Neural cell (in vitro differentiated cells): Measurements from ENCODE around the gene TMEM131. TPM values are rescaled to one million over a fixed set of nuclear protein-coding genes. Genes with fewer than 3 reads are reported as not detected.

ENCODE experiments used
- H2AFZ ChIP-seq: fragments of 200-600, 300-800 bp; sonication (generic), shearing (Covaris generic); 2 replicates; pipeline ENCODE4 v1.6.0; 2014; ENCODE audit warnings: low read depth, mild to moderate bottlenecking, antibody characterized with exemption, low read length, moderate library complexity
- H3F3A ChIP-seq: fragments of 200-600 bp; shearing (Covaris generic); 2 replicates; pipeline ENCODE4 v1.6.1; 2016; ENCODE audit warnings: mild to moderate bottlenecking, moderate library complexity, mixed read lengths, antibody characterized with exemption, low read length; ENCODE audit not compliant: insufficient read depth, poor library complexity, severe bottlenecking
- H3K27ac ChIP-seq: fragments of 200-600, 300-800 bp; sonication (generic), shearing (Covaris generic); 2 replicates; pipeline ENCODE4 v1.5.1; 2014; ENCODE audit warnings: mild to moderate bottlenecking, low read length, moderate library complexity
- H3K27me3 ChIP-seq: fragments of 300-800, 200-600 bp; sonication (generic), shearing (Covaris generic); 2 replicates; pipeline ENCODE4 v1.6.0; 2014; ENCODE audit warnings: mild to moderate bottlenecking, low read depth, low read length, moderate library complexity; ENCODE audit not compliant: insufficient read depth
- H3K36me3 ChIP-seq: fragments of 300-800, 200-600 bp; sonication (generic), shearing (Covaris generic); 2 replicates; pipeline ENCODE4 v1.5.1; 2014; ENCODE audit warnings: mild to moderate bottlenecking, antibody characterized with exemption, low read length, moderate library complexity; ENCODE audit not compliant: insufficient read depth
- H3K4me2 ChIP-seq: fragments of 300-800, 200-600 bp; sonication (generic), shearing (Covaris generic); 2 replicates; pipeline ENCODE4 v1.6.0; 2014; ENCODE audit warnings: mild to moderate bottlenecking, low read length
- H3K4me3 ChIP-seq: fragments of 300-800, 200-600 bp; sonication (generic), shearing (Covaris generic); 2 replicates; pipeline ENCODE4 v1.5.1; 2014; ENCODE audit warnings: mild to moderate bottlenecking, low read length, moderate library complexity
- H3K79me2 ChIP-seq: fragments of 200-600 bp; shearing (Covaris generic); replicated peaks from 2 replicates; pipeline ENCODE4 v1.6.0; 2014; ENCODE audit warnings: mild to moderate bottlenecking, low read length, moderate library complexity; ENCODE audit not compliant: insufficient read depth
- H3K9ac ChIP-seq: fragments of 300-800, 200-600 bp; sonication (generic), shearing (Covaris generic); 2 replicates; pipeline ENCODE4 v1.6.1; 2016; ENCODE audit warnings: mild to moderate bottlenecking, low read length, mixed read lengths
- H3K9me2 ChIP-seq: fragments of 200-600 bp; shearing (Covaris generic); 2 replicates; pipeline ENCODE4 v1.6.1; 2016; ENCODE audit warnings: mild to moderate bottlenecking, low read length, mixed read lengths; ENCODE audit not compliant: insufficient read depth
- H3K9me3 ChIP-seq: fragments of 200-600, 300-800 bp; sonication (generic), shearing (Covaris generic); 2 replicates; pipeline ENCODE4 v1.6.1; 2016; ENCODE audit warnings: mild to moderate bottlenecking, mixed run types, low read length, moderate library complexity, mixed read lengths
- H4K20me1 ChIP-seq: fragments of 200-600 bp; shearing (Covaris generic); 2 replicates; pipeline ENCODE4 v1.6.1; 2016; ENCODE audit warnings: mild to moderate bottlenecking, mixed run types; ENCODE audit not compliant: insufficient read depth
- EP300 ChIP-seq: fragments of 450-650 bp; conservative IDR thresholded peaks from 2 replicates; pipeline ENCODE4 v1.6.1; 2014; ENCODE audit warnings: antibody characterized with exemption, mild to moderate bottlenecking, moderate library complexity; ENCODE audit not compliant: poor library complexity, severe bottlenecking
- EZH2 ChIP-seq: fragments of 200-600, 300-800 bp; shearing (Covaris generic), sonication (generic); IDR thresholded peaks from 2 replicates; pipeline ENCODE4 v1.6.1; 2014; ENCODE audit warnings: antibody characterized with exemption, low read length, borderline replicate concordance, mild to moderate bottlenecking; ENCODE audit not compliant: insufficient read depth, poor library complexity, severe bottlenecking
- MXI1 ChIP-seq: fragments of 450-650 bp; conservative IDR thresholded peaks from 2 replicates; pipeline ENCODE4 v1.6.1; 2014; ENCODE audit warnings: antibody characterized with exemption, mild to moderate bottlenecking; ENCODE audit not compliant: poor library complexity, severe bottlenecking
- POLR2AphosphoS5 ChIP-seq: IDR thresholded peaks from 2 replicates; pipeline ENCODE4 v1.6.1; 2012
- RAD21 ChIP-seq: fragments of 450-650 bp; conservative IDR thresholded peaks from 2 replicates; pipeline ENCODE4 v1.6.1; 2014; ENCODE audit warnings: antibody characterized with exemption, mild to moderate bottlenecking, moderate library complexity
- SMC3 ChIP-seq: fragments of 450-650 bp; conservative IDR thresholded peaks from 2 replicates; pipeline ENCODE4 v1.6.1; 2014; ENCODE audit warnings: antibody characterized with exemption, mild to moderate bottlenecking, moderate library complexity; ENCODE audit not compliant: poor library complexity
- TAF1 ChIP-seq: IDR thresholded peaks from 2 replicates; pipeline ENCODE4 v1.6.1; 2012; ENCODE audit warnings: low read depth
- polyA plus RNA-seq: library from polyadenylated mRNA; depleted of rRNA; stranded (reverse); fragments of >200 nt; gene quantifications from 2 replicates; pipeline ENCODE4 v1.2.3, GENCODE V29; 2014
- TF ChIP-seq, protein P1 (sequence below): fragments of 450-650 bp; IDR thresholded peaks from 2 replicates; pipeline ENCODE4 v1.5.1; 2014; ENCODE audit warnings: antibody characterized with exemption, mild to moderate bottlenecking, moderate library complexity; ENCODE audit not compliant: poor library complexity, severe bottlenecking
- TF ChIP-seq, protein P2 (sequence below): IDR thresholded peaks from 2 replicates; pipeline ENCODE4 v1.6.1; 2012; ENCODE audit warnings: borderline replicate concordance

Gene TMEM131
- polyA plus RNA-seq, 1 donor from 2014 or later, result 9.6 TPM

DNA sequence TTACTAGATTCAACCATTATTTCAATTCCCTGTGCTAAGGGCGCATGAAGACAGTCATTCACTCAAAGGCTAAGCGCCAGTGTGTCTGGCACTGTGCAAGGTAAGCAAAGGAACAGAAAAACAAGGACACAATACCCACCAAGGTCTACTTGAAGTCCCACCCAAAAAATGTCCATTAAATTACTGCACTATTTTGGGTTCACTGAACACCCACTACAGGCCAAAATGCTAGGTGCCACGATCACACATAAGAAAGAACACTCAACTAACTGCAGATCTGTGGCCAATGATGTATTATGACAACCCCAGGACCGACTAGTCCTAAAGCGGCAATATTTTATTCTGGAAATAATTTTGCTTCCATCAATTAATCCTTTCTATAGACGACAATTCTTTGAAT is 1.8 kb downstream of the TMEM131 start (continued):
- TF ChIP-seq EP300 (no peak), SMC3 (no peak)

DNA sequence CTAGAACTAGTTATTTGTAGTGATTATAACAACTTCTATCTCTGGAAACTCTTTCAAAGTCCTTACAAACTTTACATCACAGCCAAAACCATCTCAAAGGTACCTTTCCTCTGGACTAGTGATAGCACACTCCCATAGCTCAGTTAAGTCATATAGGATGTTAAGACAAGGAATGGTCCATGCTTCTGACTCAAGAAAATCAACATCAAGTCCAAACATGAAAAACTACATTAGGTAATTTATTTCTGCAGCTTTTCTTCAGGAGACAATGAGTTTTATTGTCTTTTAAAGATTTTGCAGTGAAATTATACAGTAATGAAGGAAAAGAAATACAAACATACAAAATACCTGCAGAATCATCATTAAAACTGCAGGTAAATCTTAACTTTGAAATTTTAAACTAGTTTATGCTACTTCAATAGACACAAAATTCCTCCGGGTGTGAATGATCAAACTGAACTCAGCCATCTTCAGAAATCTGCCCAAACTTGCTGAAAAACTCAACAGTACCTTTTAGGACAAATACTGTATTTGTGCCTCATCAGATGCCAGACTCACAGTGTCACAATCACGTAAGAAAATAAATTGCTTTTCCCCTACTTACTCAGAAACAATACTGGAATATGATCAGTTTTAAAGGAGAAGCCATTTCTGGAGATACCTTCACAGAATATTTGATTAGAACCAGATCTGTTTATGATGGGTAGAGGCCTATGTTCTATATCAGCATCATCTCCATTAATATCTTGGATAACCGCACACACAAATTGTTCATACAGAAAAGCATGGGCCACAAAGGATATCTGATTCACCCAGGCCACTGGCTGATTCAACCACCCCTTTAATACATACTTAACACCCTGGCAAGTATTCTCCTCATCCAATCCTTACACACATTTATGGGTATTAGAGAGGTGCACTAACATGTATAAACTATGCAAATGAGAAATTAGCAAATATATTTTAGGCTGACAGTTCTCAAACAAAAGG is 2.6 kb downstream of the TMEM131 start:
- Histone ChIP-seq H4K20me1 (no peaks in the 10 kb centered on the region), H3K9me2 (no peaks in the 10 kb centered on the region), H3K4me2 (peak overlapping the region; percentile 93), H3F3A (no peaks in the 10 kb centered on the region), H3K36me3 (no peaks in the 10 kb centered on the region), H2AFZ (no peak overlapping the region), H3K9me3 (peaks cover 4% of the 10 kb centered on the region), H3K27me3 (no peaks in the 10 kb centered on the region), H3K27ac (no peak overlapping the region), H3K9ac (no peak overlapping the region), H3K79me2 (peaks cover 69% of the 10 kb centered on the region), H3K4me3 (peak overlapping the region; percentile 86)
- TF ChIP-seq EP300 (no peak), TAF1 (no peak), EZH2 (no peak), MXI1 (no peak), SMC3 (no peak), POLR2AphosphoS5 (no peak), RAD21 (no peak)
- TF ChIP-seq, protein P1, sequence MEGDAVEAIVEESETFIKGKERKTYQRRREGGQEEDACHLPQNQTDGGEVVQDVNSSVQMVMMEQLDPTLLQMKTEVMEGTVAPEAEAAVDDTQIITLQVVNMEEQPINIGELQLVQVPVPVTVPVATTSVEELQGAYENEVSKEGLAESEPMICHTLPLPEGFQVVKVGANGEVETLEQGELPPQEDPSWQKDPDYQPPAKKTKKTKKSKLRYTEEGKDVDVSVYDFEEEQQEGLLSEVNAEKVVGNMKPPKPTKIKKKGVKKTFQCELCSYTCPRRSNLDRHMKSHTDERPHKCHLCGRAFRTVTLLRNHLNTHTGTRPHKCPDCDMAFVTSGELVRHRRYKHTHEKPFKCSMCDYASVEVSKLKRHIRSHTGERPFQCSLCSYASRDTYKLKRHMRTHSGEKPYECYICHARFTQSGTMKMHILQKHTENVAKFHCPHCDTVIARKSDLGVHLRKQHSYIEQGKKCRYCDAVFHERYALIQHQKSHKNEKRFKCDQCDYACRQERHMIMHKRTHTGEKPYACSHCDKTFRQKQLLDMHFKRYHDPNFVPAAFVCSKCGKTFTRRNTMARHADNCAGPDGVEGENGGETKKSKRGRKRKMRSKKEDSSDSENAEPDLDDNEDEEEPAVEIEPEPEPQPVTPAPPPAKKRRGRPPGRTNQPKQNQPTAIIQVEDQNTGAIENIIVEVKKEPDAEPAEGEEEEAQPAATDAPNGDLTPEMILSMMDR, result no peak
- TF ChIP-seq, protein P2, sequence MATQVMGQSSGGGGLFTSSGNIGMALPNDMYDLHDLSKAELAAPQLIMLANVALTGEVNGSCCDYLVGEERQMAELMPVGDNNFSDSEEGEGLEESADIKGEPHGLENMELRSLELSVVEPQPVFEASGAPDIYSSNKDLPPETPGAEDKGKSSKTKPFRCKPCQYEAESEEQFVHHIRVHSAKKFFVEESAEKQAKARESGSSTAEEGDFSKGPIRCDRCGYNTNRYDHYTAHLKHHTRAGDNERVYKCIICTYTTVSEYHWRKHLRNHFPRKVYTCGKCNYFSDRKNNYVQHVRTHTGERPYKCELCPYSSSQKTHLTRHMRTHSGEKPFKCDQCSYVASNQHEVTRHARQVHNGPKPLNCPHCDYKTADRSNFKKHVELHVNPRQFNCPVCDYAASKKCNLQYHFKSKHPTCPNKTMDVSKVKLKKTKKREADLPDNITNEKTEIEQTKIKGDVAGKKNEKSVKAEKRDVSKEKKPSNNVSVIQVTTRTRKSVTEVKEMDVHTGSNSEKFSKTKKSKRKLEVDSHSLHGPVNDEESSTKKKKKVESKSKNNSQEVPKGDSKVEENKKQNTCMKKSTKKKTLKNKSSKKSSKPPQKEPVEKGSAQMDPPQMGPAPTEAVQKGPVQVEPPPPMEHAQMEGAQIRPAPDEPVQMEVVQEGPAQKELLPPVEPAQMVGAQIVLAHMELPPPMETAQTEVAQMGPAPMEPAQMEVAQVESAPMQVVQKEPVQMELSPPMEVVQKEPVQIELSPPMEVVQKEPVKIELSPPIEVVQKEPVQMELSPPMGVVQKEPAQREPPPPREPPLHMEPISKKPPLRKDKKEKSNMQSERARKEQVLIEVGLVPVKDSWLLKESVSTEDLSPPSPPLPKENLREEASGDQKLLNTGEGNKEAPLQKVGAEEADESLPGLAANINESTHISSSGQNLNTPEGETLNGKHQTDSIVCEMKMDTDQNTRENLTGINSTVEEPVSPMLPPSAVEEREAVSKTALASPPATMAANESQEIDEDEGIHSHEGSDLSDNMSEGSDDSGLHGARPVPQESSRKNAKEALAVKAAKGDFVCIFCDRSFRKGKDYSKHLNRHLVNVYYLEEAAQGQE, result no peak
